ENCODE data around the gene PCDH1.

PCDH1 gene

DNA sequence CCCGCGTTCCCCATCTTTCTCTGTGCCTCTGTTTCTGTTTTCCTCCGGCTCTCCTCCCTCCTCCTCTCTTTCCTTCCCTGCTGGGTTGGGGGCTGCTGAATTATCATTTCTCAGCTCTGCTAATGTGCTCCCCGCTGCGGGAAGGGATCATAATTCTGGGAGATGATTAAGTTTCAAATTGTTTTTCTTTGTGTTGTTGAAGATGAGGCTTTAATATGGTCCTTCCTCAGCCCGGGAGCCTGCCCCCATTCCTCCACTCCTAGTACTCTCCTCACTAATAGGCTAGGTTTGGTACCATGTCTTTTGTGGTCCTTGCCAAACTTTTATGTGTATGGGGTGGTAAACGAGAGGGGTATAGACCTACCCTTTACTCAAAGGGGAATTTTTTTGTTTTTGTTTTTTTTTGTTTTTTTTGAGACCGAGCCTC lies 5.7 kb upstream of the PCDH1 start:
- Mint-ChIP-seq H3K36me3 (ENCODE audit: insufficient read depth) (peaks cover under 1% of the 10 kb centered on the region), H3K4me3 (no peak overlapping the region), H3K27ac (ENCODE audit: low read depth) (no peak overlapping the region), H3K27me3 (peaks cover 83% of the 10 kb centered on the region), H3K9me3 (no peaks in the 10 kb centered on the region), H3K4me1 (peaks cover 14% of the 10 kb centered on the region)
- DNase-seq (ENCODE audit: low spot score in 2 of 2) (no peak), ATAC-seq (replicated peaks; ENCODE audit: extremely low read depth, poor library complexity, severe bottlenecking) (no peak)

GRCh38 chr5:141883184-141883891 lies 5.1 kb upstream of the PCDH1 start:
- Mint-ChIP-seq H3K27me3 (peaks cover 85% of the 10 kb centered on the region), H3K4me1 (peaks cover 20% of the 10 kb centered on the region), H3K9me3 (no peaks in the 10 kb centered on the region), H3K27ac (ENCODE audit: low read depth) (no peak overlapping the region), H3K36me3 (ENCODE audit: insufficient read depth) (no peaks in the 10 kb centered on the region), H3K4me3 (no peak overlapping the region)
- DNase-seq (ENCODE audit: low spot score in 2 of 2) (no peak), ATAC-seq (replicated peaks; ENCODE audit: extremely low read depth, poor library complexity, severe bottlenecking) (no peak)

- H3K36me3 Mint-ChIP-seq (ENCODE audit: insufficient read depth) = no peaks in the 10 kb centered on the region
- ATAC-seq (replicated peaks; ENCODE audit: extremely low read depth, poor library complexity, severe bottlenecking) = no peak
- no peaks in the 10 kb centered on the region for H3K9me3 Mint-ChIP-seq
- H3K27me3 Mint-ChIP-seq = peaks cover 85% of the 10 kb centered on the region
- no peak overlapping the region for H3K4me3 Mint-ChIP-seq
- H3K27ac Mint-ChIP-seq (ENCODE audit: low read depth) = no peak overlapping the region
- peaks cover 20% of the 10 kb centered on the region for H3K4me1 Mint-ChIP-seq
- DNase-seq (ENCODE audit: low spot score in 2 of 2) = no peak
Measured at GRCh38 chr5:141882594-141883183, 4.5 kb upstream of the PCDH1 start.

DNA sequence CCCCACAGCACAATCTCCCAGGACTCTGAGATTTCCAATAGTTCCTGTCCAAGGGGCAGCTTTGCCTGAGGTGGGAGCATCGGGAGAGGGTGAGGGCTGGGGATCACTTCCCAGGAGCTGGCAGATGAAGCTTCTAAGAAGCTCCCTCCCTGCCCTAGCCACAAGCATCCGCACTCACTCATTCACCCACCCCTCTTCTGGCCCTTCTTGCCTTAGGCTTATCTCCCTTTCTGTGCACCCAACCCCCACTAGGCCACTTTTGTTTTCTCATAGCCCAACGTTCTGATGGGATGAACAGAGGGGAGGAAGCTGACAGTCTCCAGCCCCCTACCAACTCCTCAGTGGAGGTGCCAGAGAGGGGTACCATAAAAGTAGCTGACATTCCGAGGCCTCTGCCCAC lies 3.7 kb upstream of the PCDH1 start:
- Mint-ChIP-seq H3K36me3 (ENCODE audit: insufficient read depth) (no peaks in the 10 kb centered on the region), H3K9me3 (no peaks in the 10 kb centered on the region), H3K27ac (ENCODE audit: low read depth) (no peak overlapping the region), H3K4me3 (no peak overlapping the region), H3K4me1 (peaks cover 27% of the 10 kb centered on the region), H3K27me3 (peaks cover 91% of the 10 kb centered on the region)
- DNase-seq (ENCODE audit: low spot score in 2 of 2) (no peak), ATAC-seq (replicated peaks; ENCODE audit: extremely low read depth, poor library complexity, severe bottlenecking) (no peak)

DNA sequence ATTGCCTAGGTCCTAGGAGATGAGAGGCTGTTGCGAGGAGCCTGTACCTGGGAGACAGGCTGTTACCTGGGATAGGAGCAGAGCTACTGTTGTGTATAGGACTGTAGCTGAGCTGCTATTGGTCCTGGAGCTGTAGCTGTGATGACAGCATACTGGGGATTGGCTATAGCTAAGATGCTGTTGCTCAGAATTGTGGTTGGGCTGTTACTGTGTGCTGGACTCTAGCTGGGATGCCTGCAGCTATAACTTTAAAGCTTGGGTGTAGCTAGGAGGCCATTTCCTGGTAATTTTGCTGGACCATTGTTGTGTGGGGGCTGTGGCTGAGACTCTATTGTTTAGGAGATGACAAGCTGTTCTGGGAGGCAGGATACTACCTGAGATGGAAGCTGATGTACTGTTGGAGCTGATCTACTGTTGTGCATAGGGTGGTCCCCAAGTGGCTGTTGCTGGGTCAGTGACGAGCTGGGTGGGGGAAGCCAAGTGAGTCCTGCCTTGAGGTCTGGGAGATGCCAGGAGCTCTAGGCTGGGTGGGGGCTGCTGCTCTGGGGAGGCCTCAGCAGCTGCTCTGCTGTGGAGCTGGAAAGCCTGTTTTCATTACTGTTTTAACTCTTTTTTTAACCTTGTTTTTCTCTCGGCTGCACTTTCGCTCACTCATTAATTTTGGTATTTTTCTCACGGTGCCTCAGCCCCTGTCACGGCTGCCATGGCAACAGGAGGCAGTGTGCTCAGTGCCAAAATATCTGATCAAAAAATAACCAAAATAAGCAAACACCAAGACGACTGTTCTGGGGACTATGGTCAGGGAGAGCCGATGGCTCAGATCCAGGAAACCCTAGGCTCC lies 3.0 kb upstream of the PCDH1 start:
- peaks cover 30% of the 10 kb centered on the region for H3K4me1 Mint-ChIP-seq

DNA sequence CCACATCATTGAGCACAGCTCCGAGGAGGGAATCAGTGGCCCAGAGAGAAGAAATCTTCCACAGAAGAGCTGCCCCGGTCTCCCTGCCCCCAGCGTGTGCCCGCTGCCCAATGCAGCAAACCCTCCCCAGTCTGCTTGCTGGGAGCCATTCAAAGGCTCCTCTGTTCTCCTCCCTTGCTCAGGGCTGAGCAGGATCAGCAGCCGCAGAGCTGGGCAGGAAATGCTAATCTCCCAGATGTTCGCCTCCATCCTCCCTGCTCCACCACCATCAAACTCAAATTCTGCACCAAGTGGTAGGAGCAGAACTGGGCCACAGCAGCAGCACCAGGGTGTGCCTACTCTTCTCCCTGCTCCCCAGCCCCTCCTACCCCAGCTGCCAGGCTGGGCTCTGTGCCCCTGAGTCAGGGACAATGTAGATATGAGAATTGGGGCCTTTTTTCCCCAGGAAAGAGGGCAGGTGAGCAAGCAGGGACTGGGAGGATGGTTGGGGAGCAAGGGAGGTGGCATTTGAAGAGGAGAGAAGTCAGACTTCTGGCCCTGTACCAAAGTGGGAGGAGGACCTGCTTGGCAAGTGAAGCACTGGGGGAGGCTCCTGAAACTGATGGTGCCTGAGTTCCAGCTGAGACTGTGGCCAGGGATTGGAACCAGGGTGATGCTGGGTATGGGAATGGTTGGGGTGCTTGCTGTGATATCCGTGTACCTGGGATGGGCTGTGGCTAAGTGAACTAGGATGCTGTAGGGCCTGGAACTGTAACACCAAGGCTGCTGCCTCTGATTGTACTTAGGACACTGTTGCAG lies 1.9 kb upstream of the PCDH1 start:
- ATAC-seq (replicated peaks; ENCODE audit: extremely low read depth, poor library complexity, severe bottlenecking) = no peak
- H3K4me3 Mint-ChIP-seq = peak overlapping the region; percentile 73
- no peak for DNase-seq (ENCODE audit: low spot score in 2 of 2)
- no peaks in the 10 kb centered on the region for H3K9me3 Mint-ChIP-seq
- H3K4me1 Mint-ChIP-seq = peaks cover 30% of the 10 kb centered on the region
- H3K27ac Mint-ChIP-seq (ENCODE audit: low read depth) = peak overlapping the region; percentile 23
- no peaks in the 10 kb centered on the region for H3K36me3 Mint-ChIP-seq (ENCODE audit: insufficient read depth)
- H3K27me3 Mint-ChIP-seq = peaks cover 85% of the 10 kb centered on the region

More for the DNA sequence above, 3.0 kb upstream of the PCDH1 start:
- peak overlapping the region; percentile 23 for H3K27ac Mint-ChIP-seq (ENCODE audit: low read depth)
- H3K4me3 Mint-ChIP-seq = no peak overlapping the region
- DNase-seq (ENCODE audit: low spot score in 2 of 2) (no peak), ATAC-seq (replicated peaks; ENCODE audit: extremely low read depth, poor library complexity, severe bottlenecking) (no peak)
- peaks cover 88% of the 10 kb centered on the region for H3K27me3 Mint-ChIP-seq
- no peaks in the 10 kb centered on the region for H3K36me3 Mint-ChIP-seq (ENCODE audit: insufficient read depth)
- H3K9me3 Mint-ChIP-seq = no peaks in the 10 kb centered on the region

DNA sequence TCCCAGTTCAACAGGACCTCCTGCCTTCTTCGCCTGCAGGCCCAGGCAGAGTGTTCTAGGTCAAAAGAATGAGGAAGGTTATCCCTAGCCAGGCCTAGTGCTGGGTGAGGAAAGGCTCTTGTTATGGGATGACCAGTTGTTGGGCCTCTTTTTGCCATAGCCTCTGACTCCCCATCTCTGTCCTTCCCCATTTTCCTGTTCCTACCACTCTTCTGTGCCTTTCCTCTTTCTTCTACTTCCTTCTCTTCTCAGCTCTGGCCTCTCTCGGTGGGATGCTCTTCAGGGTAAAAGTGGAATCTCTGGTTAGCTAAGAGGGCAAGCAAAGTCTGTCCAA lies 1.2 kb upstream of the PCDH1 start:
- peak overlapping the region; percentile 73 for H3K4me3 Mint-ChIP-seq
- peaks cover 30% of the 10 kb centered on the region for H3K4me1 Mint-ChIP-seq
- peaks cover 85% of the 10 kb centered on the region for H3K27me3 Mint-ChIP-seq
- H3K9me3 Mint-ChIP-seq = no peaks in the 10 kb centered on the region
- H3K36me3 Mint-ChIP-seq (ENCODE audit: insufficient read depth) = no peaks in the 10 kb centered on the region
- H3K27ac Mint-ChIP-seq (ENCODE audit: low read depth) = peak overlapping the region; percentile 23
- DNase-seq (ENCODE audit: low spot score in 2 of 2) = no peak
- ATAC-seq (replicated peaks; ENCODE audit: extremely low read depth, poor library complexity, severe bottlenecking) = no peak

- Mint-ChIP-seq H3K27ac (ENCODE audit: low read depth) (peak overlapping the region; percentile 23), H3K4me3 (peak overlapping the region; percentile 73), H3K4me1 (peaks cover 28% of the 10 kb centered on the region), H3K27me3 (peaks cover 85% of the 10 kb centered on the region), H3K9me3 (no peaks in the 10 kb centered on the region), H3K36me3 (ENCODE audit: insufficient read depth) (no peaks in the 10 kb centered on the region)
- ATAC-seq (replicated peaks; ENCODE audit: extremely low read depth, poor library complexity, severe bottlenecking) = peak; percentile 83
- peak; percentile 82 to 83 for DNase-seq (ENCODE audit: low spot score in 2 of 2)
Measured at GRCh38 chr5:141878711-141879425, 658 bp upstream of the PCDH1 start.

- Mint-ChIP-seq H3K4me3 (peak overlapping the region; percentile 56), H3K27ac (ENCODE audit: low read depth) (no peak overlapping the region), H3K27me3 (peaks cover 86% of the 10 kb centered on the region), H3K36me3 (ENCODE audit: insufficient read depth) (no peaks in the 10 kb centered on the region), H3K9me3 (no peaks in the 10 kb centered on the region), H3K4me1 (peaks cover 25% of the 10 kb centered on the region)
- DNase-seq (ENCODE audit: low spot score in 2 of 2) = no peak
- peak; percentile 11 for ATAC-seq (replicated peaks; ENCODE audit: extremely low read depth, poor library complexity, severe bottlenecking)
Measured at GRCh38 chr5:141877356-141878185, 639 bp downstream of the PCDH1 start.

- H3K27ac Mint-ChIP-seq (ENCODE audit: low read depth) = no peak overlapping the region
- peak overlapping the region; percentile 56 for H3K4me3 Mint-ChIP-seq
- H3K27me3 Mint-ChIP-seq = peaks cover 86% of the 10 kb centered on the region
Measured at GRCh38 chr5:141876628-141877355, 1.4 kb downstream of the PCDH1 start.

More at GRCh38 chr5:141876628-141877355, 1.4 kb downstream of the PCDH1 start:
- Mint-ChIP-seq H3K9me3 (no peaks in the 10 kb centered on the region), H3K36me3 (ENCODE audit: insufficient read depth) (no peaks in the 10 kb centered on the region), H3K4me1 (peaks cover 25% of the 10 kb centered on the region)
- ATAC-seq (replicated peaks; ENCODE audit: extremely low read depth, poor library complexity, severe bottlenecking) (peak; percentile 23), DNase-seq (ENCODE audit: low spot score in 2 of 2) (no peak)
